A673 (cell line): ENCODE measurements around the gene APBA1. TPM values are rescaled to one million over a fixed set of nuclear protein-coding genes. Genes with fewer than 3 reads are reported as not detected.

Experiments used
- BruUV-seq: library from RNA; stranded (reverse); fragments of 400-500 nt; replicated peaks from 2 replicates; lab custom pipeline; 2021; lab: Mats Ljungman, UMichigan
- CTCF ChIA-PET: fragments of 300-600 bp; sonication (Branson Sonifier 250); formaldehyde crosslinking; loops from one replicate; lab custom pipeline; 2022; ENCODE audit warnings: antibody characterized with exemption; lab: Charles Lee
- POLR2A ChIA-PET: fragments of 300-600 bp; sonication (Branson Sonifier 250); formaldehyde crosslinking; loops from one replicate; lab custom pipeline; 2022; ENCODE audit warnings: antibody characterized with exemption; ENCODE audit not compliant: low non-redundant PET; lab: Charles Lee
- DNase-seq: peaks from one replicate; pipeline ENCODE4 v3.0.0-alpha.2; 2015; ENCODE audit warnings: low spot score
- H3K27ac ChIP-seq: fragments of 200-600 bp; sonication (generic); 2 replicates; pipeline ENCODE4 v1.5.1; 2016; ENCODE audit warnings: mixed run types, low read depth, mild to moderate bottlenecking, mixed read lengths, antibody characterized with exemption, low read length; ENCODE audit not compliant: poor library complexity, severe bottlenecking
- H3K27me3 ChIP-seq: fragments of 200-600 bp; sonication (generic); replicated peaks from 2 replicates; pipeline ENCODE4 v1.6.1; 2017; ENCODE audit warnings: mixed run types, low read depth, mild to moderate bottlenecking, mixed read lengths, antibody characterized with exemption, low read length; ENCODE audit not compliant: insufficient read depth, poor library complexity
- H3K36me3 ChIP-seq: fragments of 200-600 bp; sonication (generic); 2 replicates; pipeline ENCODE4 v1.6.1; 2016; ENCODE audit warnings: mixed run types, mild to moderate bottlenecking, mixed read lengths, antibody characterized with exemption, low read length; ENCODE audit not compliant: insufficient read depth, poor library complexity, severe bottlenecking
- H3K4me1 ChIP-seq: fragments of 200-600 bp; sonication (generic); 2 replicates; pipeline ENCODE4 v1.6.1; 2017; ENCODE audit warnings: mixed run types, mild to moderate bottlenecking, mixed read lengths, antibody characterized with exemption, low read length; ENCODE audit not compliant: insufficient read depth, poor library complexity, severe bottlenecking
- H3K4me3 ChIP-seq: fragments of 200-600 bp; sonication (generic); 2 replicates; pipeline ENCODE4 v1.5.1; 2016; ENCODE audit warnings: low read depth, mixed run types, mild to moderate bottlenecking, mixed read lengths, low read length; ENCODE audit not compliant: poor library complexity, severe bottlenecking
- H3K9me3 ChIP-seq: fragments of 200-600 bp; sonication (generic); 2 replicates; pipeline ENCODE4 v1.6.1; 2016; ENCODE audit warnings: mixed run types, low read depth, mild to moderate bottlenecking, mixed read lengths, antibody characterized with exemption, low read length; ENCODE audit not compliant: poor library complexity, severe bottlenecking
- CTCF ChIP-seq: fragments of 300-800, 200-600 bp; sonication (generic); conservative IDR thresholded peaks from 2 replicates; pipeline ENCODE4 v1.5.1; 2017; ENCODE audit warnings: low read depth, mild to moderate bottlenecking, antibody characterized with exemption, low read length, moderate library complexity, mixed read lengths
- EZH2 ChIP-seq: fragments of 200-600 bp; sonication (generic); IDR thresholded peaks from 2 replicates; pipeline ENCODE4 v1.6.1; 2017; ENCODE audit warnings: borderline replicate concordance, low read depth, mild to moderate bottlenecking, mixed read lengths, antibody characterized with exemption, low read length; ENCODE audit not compliant: poor library complexity, severe bottlenecking
- intact Hi-C: fragments of 100-400 bp; cut with micrococcal nuclease; formaldehyde crosslinking; loops from one replicate; pipeline ENCODE4 v1.10.0; 2022; ENCODE audit not compliant: unreplicated experiment
- total RNA-seq: library from RNA; stranded (reverse); gene quantifications from 2 replicates; pipeline ENCODE4 v1.2.3, GENCODE V29; 2021

Gene APBA1
- total RNA-seq, 1 experiment from 2014 or later: 0.13 TPM

- CTCF ChIA-PET: no interaction called here
- Histone ChIP-seq H3K27me3 (peaks cover 13% of the 10 kb centered on the region), H3K9me3 (no peaks in the 10 kb centered on the region), H3K4me3 (no peak overlapping the region), H3K27ac (no peak overlapping the region), H3K4me1 (no peaks in the 10 kb centered on the region), H3K36me3 (no peaks in the 10 kb centered on the region)
- no peak for DNase-seq
- POLR2A ChIA-PET: no interaction called here
- TF ChIP-seq CTCF: no peak
- no peak for TF ChIP-seq EZH2
- intact Hi-C loops: loop anchor here (2.0 kb wide), 1 partner anchor 19 kb away; no protein-coding TSS in a partner anchor
- no TSS peak for BruUV-seq
These were observed 26.7 kb downstream of the APBA1 start for GRCh38 chr9:69645488-69645887.

- intact Hi-C loops: no loop called here
- DNase-seq: no peak
- H3K27me3 ChIP-seq: peaks cover 13% of the 10 kb centered on the region
- ChIA-PET CTCF (no interaction called here), POLR2A (no interaction called here)
- H3K36me3 ChIP-seq: no peaks in the 10 kb centered on the region
- no peak overlapping the region for H3K4me3 ChIP-seq
- H3K4me1 ChIP-seq: no peaks in the 10 kb centered on the region
- BruUV-seq: no TSS peak
- H3K9me3 ChIP-seq: no peaks in the 10 kb centered on the region
- no peak overlapping the region for H3K27ac ChIP-seq
- TF ChIP-seq EZH2: no peak
- TF ChIP-seq CTCF: no peak
These were observed 29.1 kb downstream of the APBA1 start for GRCh38 chr9:69643098-69643497.

DNA sequence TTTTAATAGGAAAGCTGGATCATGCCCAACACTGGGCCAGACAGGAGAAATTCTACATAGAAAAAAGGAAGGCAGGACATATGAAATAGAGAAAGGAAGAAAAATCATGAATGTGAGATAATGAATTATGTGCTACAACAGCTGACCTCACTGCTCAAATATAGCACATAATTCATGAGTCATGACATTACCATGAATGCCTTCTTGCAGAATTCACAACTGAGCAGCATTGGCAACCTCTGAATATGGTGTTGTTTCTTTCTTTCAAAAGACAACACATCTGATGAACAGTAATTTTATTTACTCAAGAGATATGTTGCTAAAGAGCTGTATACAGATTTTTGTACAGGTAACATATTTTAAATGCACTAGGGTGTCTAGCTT, 34.4 kb downstream of the APBA1 start:
- ChIA-PET CTCF (no interaction called here), POLR2A (no interaction called here)
- H3K27me3 ChIP-seq: peaks cover 3% of the 10 kb centered on the region
- DNase-seq: no peak
- no peak overlapping the region for H3K27ac ChIP-seq
- H3K9me3 ChIP-seq: no peaks in the 10 kb centered on the region
- intact Hi-C loops: no loop called here
- BruUV-seq: no TSS peak
- H3K4me3 ChIP-seq: no peak overlapping the region
- no peaks in the 10 kb centered on the region for H3K4me1 ChIP-seq
- no peaks in the 10 kb centered on the region for H3K36me3 ChIP-seq
- no peak for TF ChIP-seq CTCF
- no peak for TF ChIP-seq EZH2
